GM21619 (cell line): Measurements from ENCODE around the gene SLC30A4.
"Not testable (repeated sequence)": the region's sequence is repeated elsewhere in the genome, so short reads cannot be mapped to it uniquely, and the experiment has no call there.

Experiments
- ATAC-seq: cut with Tn5 transposase; IDR thresholded peaks from one replicate; pipeline ENCODE4 v1.9.1; 2021; ENCODE audit not compliant: unreplicated experiment

The SLC30A4 gene

GRCh38 chr15:45522328-45523165 is at the start of gene SLC30A4:
TSS of gene SLC30A4 (minus strand) at chr15:45522755. CDS start at chr15:45522354, 401 bp downstream.
- peak; percentile 55 for ATAC-seq

- ATAC-seq: no peak
These were observed 33.5 kb upstream of the SLC30A4 start for GRCh38 chr15:45555934-45556608.

- no peak for ATAC-seq
These were observed 29.1 kb upstream of the SLC30A4 start for GRCh38 chr15:45551676-45552075.

GRCh38 chr15:45550436-45550835 is 27.9 kb upstream of the SLC30A4 start:
- no peak for ATAC-seq

GRCh38 chr15:45549541-45550220 is 27.1 kb upstream of the SLC30A4 start:
- ATAC-seq: no peak

GRCh38 chr15:45548753-45549520 is 26.4 kb upstream of the SLC30A4 start:
- ATAC-seq: no peak

GRCh38 chr15:45546789-45547188 is 24.2 kb upstream of the SLC30A4 start:
- ATAC-seq: no peak

- no peak for ATAC-seq
These were observed 21.9 kb upstream of the SLC30A4 start for GRCh38 chr15:45544266-45545023.

GRCh38 chr15:45543051-45543450 is 20.5 kb upstream of the SLC30A4 start:
- no peak for ATAC-seq

GRCh38 chr15:45540531-45540930 is 18.0 kb upstream of the SLC30A4 start:
- no peak for ATAC-seq

- no peak for ATAC-seq
These were observed 17.1 kb upstream of the SLC30A4 start for GRCh38 chr15:45539680-45540079.

- ATAC-seq: no peak
These were observed 14.4 kb upstream of the SLC30A4 start for GRCh38 chr15:45536934-45537333.

- ATAC-seq: no peak
These were observed 13.0 kb upstream of the SLC30A4 start for GRCh38 chr15:45535486-45536042.

- no peak for ATAC-seq
These were observed 12.3 kb upstream of the SLC30A4 start for GRCh38 chr15:45534821-45535220.

- not testable (repeated sequence) for ATAC-seq
These were observed 10.3 kb upstream of the SLC30A4 start for GRCh38 chr15:45532892-45533291.

GRCh38 chr15:45529613-45530012 is 7.1 kb upstream of the SLC30A4 start:
- ATAC-seq: no peak

GRCh38 chr15:45527086-45527485 is 4.5 kb upstream of the SLC30A4 start:
- ATAC-seq: no peak

GRCh38 chr15:45523166-45523460 is 558 bp upstream of the SLC30A4 start:
- ATAC-seq: no peak

- ATAC-seq: peak; percentile 22
These were observed 793 bp downstream of the SLC30A4 start for GRCh38 chr15:45521596-45522327.
